Esophagus muscularis mucosa (tissue), 3 donors: Measurements from ENCODE around the gene ZDHHC24.

Source experiments
- POLR2A ChIP-seq: fragments of 450-650 bp; IDR thresholded peaks from one replicate; pipeline ENCODE4 v1.6.1; 2017; ENCODE audit warnings: antibody characterized with exemption, moderate library complexity, mild to moderate bottlenecking, low read depth
- POLR2AphosphoS5 ChIP-seq, 2 donors: sonication (generic); formaldehyde crosslinking; IDR thresholded peaks; one replicate each; pipeline ENCODE4 v1.6.1; 2017; ENCODE audit warnings: antibody characterized with exemption in 2 of 2
- TF ChIP-seq, protein P1 (sequence below), 3 experiments: fragments of 200-600 bp in 2 of 3; fragments of 450-650 bp in 1 of 3; sonication (generic) in 2 of 3; IDR thresholded peaks; one replicate each; pipeline ENCODE4 v1.5.1; 2017 to 2019; ENCODE audit warnings: antibody characterized with exemption in 3 of 3, mild to moderate bottlenecking in 2 of 3, moderate library complexity in 1 of 3

DNA sequence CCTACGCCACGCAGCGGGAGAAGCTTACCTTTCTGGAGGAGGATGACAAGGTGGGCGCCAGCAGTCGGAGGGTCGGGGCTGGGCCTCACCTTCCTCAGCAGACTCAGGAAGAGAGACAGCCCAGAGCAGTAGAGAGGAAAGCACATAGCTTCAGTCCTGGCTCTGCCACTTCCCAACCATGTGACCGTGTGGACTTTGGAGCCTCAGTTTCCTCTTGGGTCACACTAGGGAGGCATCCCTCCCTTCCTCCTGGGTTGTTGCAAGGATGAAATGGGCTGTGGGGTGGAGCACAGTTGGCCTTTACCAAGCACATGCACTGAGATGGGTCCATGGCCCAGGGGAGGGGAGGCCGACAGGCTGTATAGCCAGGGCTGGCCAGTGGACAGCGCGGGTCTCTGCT is 52.7 kb downstream of the ZDHHC24 start:
- TF ChIP-seq POLR2A, result no peak
- TF ChIP-seq, protein P1, sequence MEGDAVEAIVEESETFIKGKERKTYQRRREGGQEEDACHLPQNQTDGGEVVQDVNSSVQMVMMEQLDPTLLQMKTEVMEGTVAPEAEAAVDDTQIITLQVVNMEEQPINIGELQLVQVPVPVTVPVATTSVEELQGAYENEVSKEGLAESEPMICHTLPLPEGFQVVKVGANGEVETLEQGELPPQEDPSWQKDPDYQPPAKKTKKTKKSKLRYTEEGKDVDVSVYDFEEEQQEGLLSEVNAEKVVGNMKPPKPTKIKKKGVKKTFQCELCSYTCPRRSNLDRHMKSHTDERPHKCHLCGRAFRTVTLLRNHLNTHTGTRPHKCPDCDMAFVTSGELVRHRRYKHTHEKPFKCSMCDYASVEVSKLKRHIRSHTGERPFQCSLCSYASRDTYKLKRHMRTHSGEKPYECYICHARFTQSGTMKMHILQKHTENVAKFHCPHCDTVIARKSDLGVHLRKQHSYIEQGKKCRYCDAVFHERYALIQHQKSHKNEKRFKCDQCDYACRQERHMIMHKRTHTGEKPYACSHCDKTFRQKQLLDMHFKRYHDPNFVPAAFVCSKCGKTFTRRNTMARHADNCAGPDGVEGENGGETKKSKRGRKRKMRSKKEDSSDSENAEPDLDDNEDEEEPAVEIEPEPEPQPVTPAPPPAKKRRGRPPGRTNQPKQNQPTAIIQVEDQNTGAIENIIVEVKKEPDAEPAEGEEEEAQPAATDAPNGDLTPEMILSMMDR (IDR thresholded peaks at IDR 0.05), result no peak
- TF ChIP-seq POLR2AphosphoS5 (IDR thresholded peaks at IDR 0.05), result no peak
